HG03439 (cell line): ENCODE data around the gene TBX6.
"Not testable (repeated sequence)": the region's sequence is repeated elsewhere in the genome, so short reads cannot be mapped to it uniquely, and the experiment has no call there.

Experiments
- ATAC-seq: cut with Tn5 transposase; IDR thresholded peaks from one replicate; pipeline ENCODE4 v1.9.1; 2021; ENCODE audit warnings: mild to moderate bottlenecking, moderate library complexity; ENCODE audit not compliant: unreplicated experiment

TBX6 gene

GRCh38 chr16:30066761-30067583, 24.8 kb downstream of the TBX6 start:
- no peak for ATAC-seq

GRCh38 chr16:30065943-30066760, 25.6 kb downstream of the TBX6 start:
- ATAC-seq, result no peak

- peak; percentile 72 for ATAC-seq
Measured at GRCh38 chr16:30065102-30065942, 26.4 kb downstream of the TBX6 start, which contains the start of gene ALDOA. Gene ALDOA (plus strand): TSS chr16:30065760. CDS start chr16:30066898, 1,138 bp downstream.

GRCh38 chr16:30064729-30065101, 27.0 kb downstream of the TBX6 start:
- ATAC-seq, result no peak

- ATAC-seq, result peak; percentile 35
Measured at GRCh38 chr16:30063893-30064728, 27.6 kb downstream of the TBX6 start.

- ATAC-seq, result no peak
Measured at GRCh38 chr16:30063278-30063892, 28.3 kb downstream of the TBX6 start.

GRCh38 chr16:30060836-30061554, 30.7 kb downstream of the TBX6 start:
- ATAC-seq, result no peak

- no peak for ATAC-seq
Measured at GRCh38 chr16:30060346-30060745, 31.4 kb downstream of the TBX6 start.

- no peak for ATAC-seq
Measured at GRCh38 chr16:30054959-30055553, 36.7 kb downstream of the TBX6 start.

- ATAC-seq, result no peak
Measured at GRCh38 chr16:30054451-30054850, 37.3 kb downstream of the TBX6 start.

GRCh38 chr16:30053376-30054015, 38.2 kb downstream of the TBX6 start:
- no peak for ATAC-seq

GRCh38 chr16:30052671-30053372, 38.9 kb downstream of the TBX6 start:
- peak; percentile 68 for ATAC-seq

- no peak for ATAC-seq
Measured at GRCh38 chr16:30051518-30051917, 40.2 kb downstream of the TBX6 start.

- no peak for ATAC-seq
Measured at GRCh38 chr16:30049871-30050270, 41.9 kb downstream of the TBX6 start.

GRCh38 chr16:30046588-30046987, 45.1 kb downstream of the TBX6 start:
- ATAC-seq, result no peak

- ATAC-seq, result no peak
Measured at GRCh38 chr16:30046178-30046577, 45.5 kb downstream of the TBX6 start.

GRCh38 chr16:30041841-30042240, 49.9 kb downstream of the TBX6 start:
- no peak for ATAC-seq

- ATAC-seq, result not testable (repeated sequence)
Measured at GRCh38 chr16:30040690-30041089, 51.0 kb downstream of the TBX6 start.
